GM10248 (cell line): Measurements from ENCODE around the gene LRRC73.

ENCODE experiments used
- CTCF ChIA-PET: fragments of 300-600 bp; sonication (Branson Sonifier 250); formaldehyde crosslinking; extraction: SDS; loops from one replicate; lab custom pipeline; 2021; ENCODE audit warnings: antibody characterized with exemption; lab: Yijun Ruan, JAX
- POLR2A ChIA-PET: fragments of 350-650 bp; sonication (Branson Sonifier 250); formaldehyde crosslinking; extraction: SDS; loops from one replicate; lab custom pipeline; 2020; ENCODE audit warnings: antibody characterized with exemption; lab: Yijun Ruan, JAX
- DNase-seq: peaks from one replicate; pipeline ENCODE4 v3.0.0; 2012; ENCODE audit errors: extremely low spot score
- TF ChIP-seq, protein P1 (sequence below): IDR thresholded peaks from 2 replicates; pipeline ENCODE4 v1.5.1; 2012; ENCODE audit warnings: mild to moderate bottlenecking, low read depth; ENCODE audit errors: extremely low read depth, missing control alignments, control extremely low read depth

Gene LRRC73

DNA sequence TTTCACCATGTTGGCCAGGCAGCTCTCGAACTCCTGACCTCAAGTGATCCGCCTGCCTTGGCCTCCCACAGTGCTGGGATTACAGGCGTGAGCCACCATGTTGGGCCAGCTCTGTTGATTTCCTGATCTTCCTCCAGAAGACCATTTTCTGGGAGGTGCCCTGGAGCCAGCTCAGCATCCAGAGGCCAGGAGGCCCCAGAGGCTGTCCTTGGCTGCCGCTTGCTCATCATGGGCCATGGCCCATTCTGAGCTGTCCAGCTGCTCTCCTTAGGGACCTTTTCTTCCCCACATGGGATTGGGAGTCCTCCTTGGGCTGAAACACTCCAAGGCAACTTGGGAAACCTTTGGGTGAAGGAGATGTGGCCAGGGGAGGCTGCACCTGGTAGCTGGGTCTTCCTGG lies 15.4 kb downstream of the LRRC73 start:
- TF ChIP-seq, protein P1, sequence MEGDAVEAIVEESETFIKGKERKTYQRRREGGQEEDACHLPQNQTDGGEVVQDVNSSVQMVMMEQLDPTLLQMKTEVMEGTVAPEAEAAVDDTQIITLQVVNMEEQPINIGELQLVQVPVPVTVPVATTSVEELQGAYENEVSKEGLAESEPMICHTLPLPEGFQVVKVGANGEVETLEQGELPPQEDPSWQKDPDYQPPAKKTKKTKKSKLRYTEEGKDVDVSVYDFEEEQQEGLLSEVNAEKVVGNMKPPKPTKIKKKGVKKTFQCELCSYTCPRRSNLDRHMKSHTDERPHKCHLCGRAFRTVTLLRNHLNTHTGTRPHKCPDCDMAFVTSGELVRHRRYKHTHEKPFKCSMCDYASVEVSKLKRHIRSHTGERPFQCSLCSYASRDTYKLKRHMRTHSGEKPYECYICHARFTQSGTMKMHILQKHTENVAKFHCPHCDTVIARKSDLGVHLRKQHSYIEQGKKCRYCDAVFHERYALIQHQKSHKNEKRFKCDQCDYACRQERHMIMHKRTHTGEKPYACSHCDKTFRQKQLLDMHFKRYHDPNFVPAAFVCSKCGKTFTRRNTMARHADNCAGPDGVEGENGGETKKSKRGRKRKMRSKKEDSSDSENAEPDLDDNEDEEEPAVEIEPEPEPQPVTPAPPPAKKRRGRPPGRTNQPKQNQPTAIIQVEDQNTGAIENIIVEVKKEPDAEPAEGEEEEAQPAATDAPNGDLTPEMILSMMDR = no peak
- ChIA-PET POLR2A (interaction anchor here (0.5 kb wide), 1 partner anchor 63 kb away, joined by 3 read pairs; no protein-coding TSS in a partner anchor), CTCF (interaction anchor here (0.8 to 11.7 kb wide), 7 partner anchors 10 to 61 kb away, joined by 4 to 125 read pairs (median 15); partner anchors contain the start of genes DLK2 and TJAP1)
- DNase-seq = no peak

DNA sequence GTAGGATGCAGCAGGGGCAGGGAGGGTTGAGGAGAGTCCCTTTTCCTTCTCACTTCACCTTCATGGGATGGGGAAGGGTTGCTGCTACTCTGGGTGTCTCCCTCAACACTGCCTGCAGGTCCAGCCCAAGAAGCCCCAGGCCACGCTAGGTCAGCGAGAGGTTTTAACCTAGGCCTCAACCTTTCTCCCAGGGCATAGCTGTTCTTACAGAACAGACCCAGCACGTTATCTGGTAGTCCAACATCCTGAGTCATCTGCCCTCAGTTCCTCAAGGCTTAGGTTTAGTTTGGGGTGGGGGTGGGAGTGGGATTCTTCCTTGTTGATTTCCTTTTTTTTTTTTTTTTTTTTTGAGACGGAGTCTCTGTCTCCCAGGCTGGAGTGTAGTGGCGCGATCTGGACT lies 15.8 kb downstream of the LRRC73 start:
- POLR2A ChIA-PET = interaction anchor here (0.5 kb wide), 1 partner anchor 63 kb away, joined by 3 read pairs; no protein-coding TSS in a partner anchor
- DNase-seq = no peak
- TF ChIP-seq, protein P1 = no peak
- CTCF ChIA-PET = interaction anchor here (0.8 to 11.7 kb wide), 7 partner anchors 10 to 265 kb away, joined by 4 to 125 read pairs (median 15); partner anchors contain the start of genes DLK2, DNPH1 and TJAP1

DNA sequence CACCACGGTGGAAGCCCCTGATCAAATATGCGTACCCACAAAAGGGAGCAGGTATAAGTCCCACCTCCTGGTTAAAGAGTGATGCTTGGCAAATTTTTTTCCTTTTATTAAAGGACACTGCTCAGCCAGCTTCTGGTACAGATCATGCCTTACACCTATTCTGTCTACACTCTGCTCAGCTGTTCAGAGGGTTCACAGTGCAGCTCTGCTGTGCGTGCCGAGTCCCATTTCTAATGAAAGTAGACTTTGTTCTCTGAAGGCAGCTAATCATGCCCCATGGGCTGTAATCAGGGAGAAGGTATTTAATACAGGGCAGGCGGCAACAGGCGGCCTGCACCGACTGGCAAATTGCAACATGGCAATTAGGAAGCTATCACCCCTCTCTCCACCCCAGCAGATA lies 16.3 kb downstream of the LRRC73 start:
- CTCF ChIA-PET = interaction anchor here (1.8 to 11.7 kb wide), 7 partner anchors 9 to 264 kb away, joined by 4 to 125 read pairs (median 15); partner anchors contain the start of genes DLK2 and DNPH1
- no peak for DNase-seq
- POLR2A ChIA-PET = no interaction called here
- TF ChIP-seq, protein P1 = no peak

DNA sequence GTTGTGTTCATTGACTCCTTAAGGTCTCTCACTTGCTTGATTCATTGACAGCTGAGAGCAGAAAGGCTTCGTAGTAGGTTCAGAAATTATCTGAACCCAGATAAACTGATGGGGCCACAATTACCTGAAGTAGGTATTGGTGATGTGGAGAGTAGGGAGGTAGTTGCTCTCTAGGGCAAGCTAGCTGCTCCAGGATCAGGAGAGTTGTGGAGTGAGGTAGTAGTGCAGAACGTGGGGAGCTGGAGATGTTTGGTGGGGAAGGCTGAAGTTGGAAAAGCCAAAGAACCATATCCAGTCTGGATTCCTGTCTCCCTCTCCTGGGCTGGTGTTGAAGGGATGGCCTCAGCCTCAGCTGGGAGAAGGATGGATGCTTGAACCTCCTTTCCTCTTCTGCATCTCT lies 16.9 kb downstream of the LRRC73 start:
- TF ChIP-seq, protein P1 = no peak
- ChIA-PET CTCF (interaction anchor here (0.9 to 11.7 kb wide), 8 partner anchors 8 to 303 kb away, joined by 3 to 125 read pairs (median 8); partner anchors contain the start of genes DLK2 and DNPH1), POLR2A (no interaction called here)
- DNase-seq = no peak

DNA sequence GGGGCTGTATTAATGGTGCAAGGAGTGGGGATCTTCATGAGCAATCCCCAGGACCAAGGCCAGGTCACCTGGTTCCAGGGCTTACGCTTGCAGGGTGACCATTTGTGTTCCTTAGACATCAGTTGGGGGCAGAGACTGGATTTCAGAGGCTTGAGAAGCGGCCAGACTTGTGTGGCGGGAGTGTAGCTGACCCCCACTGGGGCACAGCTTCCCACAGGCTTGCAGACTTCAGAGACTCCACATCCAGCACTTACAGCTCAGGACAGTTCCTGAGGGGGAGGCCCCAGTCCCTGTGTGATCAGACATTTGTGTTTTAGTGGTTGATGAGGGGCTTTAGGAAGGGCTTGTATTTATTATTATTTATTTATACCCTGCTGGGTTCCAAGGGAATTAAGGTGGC lies 17.5 kb downstream of the LRRC73 start:
- ChIA-PET POLR2A (no interaction called here), CTCF (interaction anchor here (0.9 to 11.7 kb wide), 7 partner anchors 8 to 302 kb away, joined by 3 to 125 read pairs (median 4); partner anchors contain the start of genes DLK2 and DNPH1)
- no peak for DNase-seq
- TF ChIP-seq, protein P1 = no peak

DNA sequence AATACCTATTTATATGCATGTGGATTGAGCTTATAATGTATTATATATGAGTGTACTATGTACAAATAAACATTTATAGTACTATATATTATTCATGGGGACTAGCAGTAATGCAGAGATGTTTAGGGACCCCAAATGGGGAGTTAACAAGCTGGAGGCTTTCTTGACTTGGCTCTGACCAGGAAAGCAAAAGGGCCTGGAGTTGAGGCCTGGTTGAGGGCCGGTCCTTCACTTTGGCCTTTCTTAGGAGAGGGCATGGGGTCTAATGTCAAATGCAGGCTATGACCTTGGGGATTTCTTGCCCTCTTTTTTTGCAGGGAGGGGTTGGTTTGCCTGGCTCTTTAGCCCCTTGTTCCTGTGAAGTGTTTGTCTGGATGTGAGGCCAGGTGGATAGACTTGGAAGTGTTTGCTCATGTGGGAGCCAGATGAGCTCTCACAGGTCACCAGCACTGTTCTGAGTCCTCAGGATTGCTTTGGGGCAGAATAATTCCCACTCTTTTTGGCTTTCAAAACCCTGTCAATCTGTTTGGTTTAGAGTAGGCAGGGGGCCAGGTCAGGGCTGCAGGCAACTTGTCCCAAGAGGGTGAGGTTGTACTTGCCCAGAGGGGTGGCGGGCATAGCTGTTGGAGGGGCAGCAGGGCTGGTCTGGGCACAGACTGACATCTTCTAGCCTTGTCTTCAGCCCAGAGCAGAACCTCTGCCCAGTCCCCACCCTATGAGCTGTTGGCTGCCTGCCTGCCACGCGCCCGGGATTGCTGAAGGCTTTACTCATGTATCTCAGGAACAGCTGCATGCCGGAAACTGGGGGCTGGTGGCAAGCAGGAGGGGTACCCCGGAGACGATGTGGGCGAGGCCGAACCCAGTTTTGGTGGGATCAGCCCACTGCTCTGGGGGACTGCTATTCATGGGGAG lies 18.1 kb downstream of the LRRC73 start:
- CTCF ChIA-PET = interaction anchor here (0.9 to 11.7 kb wide), 8 partner anchors 7 to 301 kb away, joined by 3 to 125 read pairs (median 4); partner anchors contain the start of genes DLK2, DNPH1 and LRRC73
- POLR2A ChIA-PET = no interaction called here
- TF ChIP-seq, protein P1 = no peak
- DNase-seq = no peak
